NCI-H2107 treated with DMSO at 0.1 percent for 48 hours (cell line): ENCODE results near the gene KPNA6.

Source experiments
- DNase-seq: peaks from one replicate; lab custom pipeline; 2025; ENCODE audit not compliant: unreplicated experiment; lab: John Stamatoyannopoulos, UW

KPNA6 gene

DNA sequence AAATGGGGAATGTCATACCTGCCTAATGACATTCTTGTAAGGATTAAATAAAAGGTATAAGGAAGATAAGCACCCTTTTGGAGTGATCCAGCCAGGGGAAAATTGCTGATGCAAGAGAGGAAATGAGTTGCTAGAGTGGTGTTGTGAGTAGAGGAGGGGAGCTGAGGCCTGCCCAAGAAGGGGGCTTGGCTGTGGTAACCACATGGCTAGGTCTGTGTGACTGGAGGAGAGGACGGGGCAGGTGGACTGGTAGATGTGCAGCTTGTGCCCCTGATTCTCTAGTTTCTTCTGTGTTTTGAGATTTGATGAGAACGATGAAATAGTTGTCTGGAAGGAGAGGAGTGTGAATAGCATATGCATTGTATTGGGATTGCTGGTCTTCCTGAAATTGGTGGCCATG, 78.2 kb downstream of the KPNA6 start:
- no peak for DNase-seq

DNA sequence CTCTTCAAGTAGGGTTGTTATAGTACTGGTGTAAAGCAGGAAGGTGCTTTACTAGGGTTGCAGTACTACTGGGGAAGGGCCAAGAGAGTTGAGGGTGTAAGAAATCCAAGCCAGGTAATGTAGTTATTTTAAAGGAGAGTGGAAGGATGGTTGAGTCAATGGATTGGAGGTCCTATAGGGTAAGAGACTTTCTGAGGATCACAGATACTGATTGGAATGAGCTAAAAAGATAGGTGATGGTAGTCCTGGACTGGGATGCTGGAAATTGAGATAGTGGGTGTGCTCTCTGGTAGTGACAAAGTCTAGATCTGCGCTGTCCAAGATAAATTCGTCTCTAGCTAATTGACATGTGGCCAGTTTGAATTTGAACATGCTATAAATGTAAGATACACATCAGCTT, 78.6 kb downstream of the KPNA6 start:
- DNase-seq, result no peak

DNA sequence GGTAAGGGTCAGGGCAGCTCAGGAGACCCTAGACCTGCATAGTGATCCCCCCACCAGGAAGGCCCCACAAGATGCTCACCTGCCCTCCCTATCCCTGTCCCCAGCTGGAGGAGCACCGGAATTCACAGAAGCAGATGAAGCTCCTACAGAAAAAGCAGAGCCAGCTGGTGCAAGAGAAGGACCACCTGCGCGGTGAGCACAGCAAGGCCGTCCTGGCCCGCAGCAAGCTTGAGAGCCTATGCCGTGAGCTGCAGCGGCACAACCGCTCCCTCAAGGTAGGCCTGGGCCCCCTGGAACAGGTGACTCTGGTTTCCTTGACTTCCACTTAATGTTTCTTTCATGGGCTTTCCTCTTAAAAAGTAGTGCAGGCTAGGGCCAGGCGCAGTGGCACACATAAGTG, 80.0 kb downstream of the KPNA6 start:
- DNase-seq, result no peak

DNA sequence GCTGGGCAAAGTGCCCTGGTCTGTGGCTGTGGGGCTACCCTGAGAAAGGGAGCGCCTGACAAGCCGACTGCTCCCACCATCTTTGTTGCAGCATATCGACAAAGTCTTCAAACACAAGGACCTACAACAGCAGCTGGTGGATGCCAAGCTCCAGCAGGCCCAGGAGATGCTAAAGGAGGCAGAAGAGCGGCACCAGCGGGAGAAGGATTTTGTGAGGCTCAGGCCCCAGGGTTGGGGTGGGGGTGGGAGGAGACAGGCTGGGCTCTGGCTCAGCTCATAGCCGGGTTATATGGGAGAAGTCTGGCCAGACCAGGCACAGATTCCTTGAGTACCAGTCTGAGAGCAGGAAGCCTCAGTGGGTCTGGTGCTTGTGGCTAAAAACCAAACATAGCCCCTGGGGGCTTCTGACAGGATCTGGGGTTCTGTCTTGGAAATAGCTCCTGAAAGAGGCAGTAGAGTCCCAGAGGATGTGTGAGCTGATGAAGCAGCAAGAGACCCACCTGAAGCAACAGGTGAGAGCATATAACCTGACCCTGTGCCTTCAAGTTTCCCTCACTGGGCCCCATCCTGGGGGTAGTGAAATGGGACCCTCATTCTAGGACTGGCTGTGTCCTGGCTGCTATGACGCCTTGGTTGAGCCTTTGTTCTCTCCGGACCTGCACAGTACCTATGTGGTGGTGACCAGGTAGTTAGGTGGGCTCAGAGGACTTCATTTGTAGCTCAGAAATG, 84.5 kb downstream of the KPNA6 start:
- no peak for DNase-seq

DNA sequence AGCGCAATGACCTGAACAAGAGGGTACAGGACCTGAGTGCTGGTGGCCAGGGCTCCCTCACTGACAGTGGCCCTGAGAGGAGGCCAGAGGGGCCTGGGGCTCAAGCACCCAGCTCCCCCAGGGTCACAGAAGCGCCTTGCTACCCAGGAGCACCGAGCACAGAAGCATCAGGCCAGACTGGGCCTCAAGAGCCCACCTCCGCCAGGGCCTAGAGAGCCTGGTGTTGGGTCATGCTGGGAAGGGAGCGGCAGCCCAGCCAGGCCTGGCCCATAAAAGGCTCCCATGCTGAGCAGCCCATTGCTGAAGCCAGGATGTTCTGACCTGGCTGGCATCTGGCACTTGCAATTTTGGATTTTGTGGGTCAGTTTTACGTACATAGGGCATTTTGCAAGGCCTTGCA, 87.1 kb downstream of the KPNA6 start:
- no peak for DNase-seq

DNA sequence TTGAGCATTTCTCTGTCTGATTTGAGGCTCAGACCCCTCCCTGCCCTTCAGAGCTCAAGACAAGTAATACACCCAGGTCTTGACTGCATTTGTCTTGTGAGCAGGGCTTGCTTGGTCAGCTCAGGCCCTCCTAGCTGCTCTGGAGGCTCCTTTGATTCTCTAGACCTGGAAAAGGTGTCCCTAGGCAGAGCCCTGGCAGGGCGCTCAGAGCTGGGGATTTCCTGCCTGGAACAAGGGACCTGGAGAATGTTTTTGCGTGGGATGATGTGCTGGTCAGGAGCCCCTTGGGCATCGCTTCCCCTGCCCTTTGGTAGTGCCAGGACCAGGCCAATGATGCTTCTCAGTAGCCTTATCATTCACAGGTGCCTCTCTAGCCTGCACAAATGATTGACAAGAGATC, 87.7 kb downstream of the KPNA6 start:
- DNase-seq, result no peak

DNA sequence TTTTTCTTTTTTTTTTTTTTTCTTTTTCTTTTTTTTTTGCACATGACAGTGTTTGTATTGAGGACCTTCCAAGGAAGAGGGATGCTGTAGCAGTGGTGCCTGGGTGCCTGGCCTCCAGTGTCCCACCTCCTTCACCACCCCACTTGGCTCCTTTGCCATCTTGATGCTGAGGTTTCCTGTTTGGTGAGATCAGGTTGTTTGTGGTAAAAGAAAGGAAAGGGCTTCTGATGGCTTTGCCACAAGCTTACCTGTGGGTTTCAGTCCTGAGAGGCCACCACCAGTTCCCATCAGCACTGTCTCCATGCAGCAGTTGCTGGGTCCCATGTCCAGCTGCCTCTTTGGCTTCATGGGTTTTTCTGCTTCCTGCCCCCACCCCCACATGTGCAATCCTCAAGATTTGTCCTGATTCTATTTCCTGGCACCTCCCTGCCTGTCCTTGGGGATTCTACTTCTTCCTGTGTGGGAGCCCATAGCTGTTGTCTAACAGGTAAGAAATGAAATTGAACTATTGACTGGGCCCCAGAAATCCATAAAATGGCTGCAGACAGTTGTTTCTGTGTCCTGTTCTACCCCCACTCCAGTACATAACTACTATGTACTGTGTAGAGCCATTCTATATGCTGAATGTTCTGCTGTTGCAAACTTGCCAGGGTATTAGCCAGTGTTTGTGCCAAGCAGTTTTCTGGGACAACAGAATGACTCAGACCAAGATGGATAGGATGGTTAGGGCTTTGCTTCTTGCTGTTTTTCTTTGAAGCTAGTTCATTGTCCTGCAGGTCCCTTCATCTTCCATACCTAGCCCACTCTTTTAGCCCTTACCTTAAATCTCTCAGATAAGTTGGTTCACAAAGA, 88.3 kb downstream of the KPNA6 start:
- DNase-seq, result no peak

DNA sequence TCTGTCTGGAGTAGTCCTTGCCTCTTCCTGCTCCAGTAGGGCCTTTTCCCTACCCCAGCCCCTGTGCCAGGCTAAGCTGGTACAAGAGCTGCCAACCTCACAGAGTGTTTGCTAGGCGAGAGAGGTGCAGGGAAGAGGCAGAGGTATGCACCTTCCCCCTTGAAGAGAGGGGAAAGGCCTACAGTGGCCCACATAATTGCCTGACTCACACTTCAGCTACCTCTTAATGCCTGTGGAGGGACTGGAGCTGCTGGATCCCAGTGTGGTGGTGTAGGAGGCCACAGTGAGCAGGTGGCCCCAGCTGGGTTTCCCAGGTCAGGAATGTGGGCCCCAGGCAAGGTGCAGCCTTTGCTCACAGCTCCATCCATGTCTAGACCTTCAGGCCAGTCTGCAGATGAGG, 89.2 kb downstream of the KPNA6 start:
- no peak for DNase-seq

DNA sequence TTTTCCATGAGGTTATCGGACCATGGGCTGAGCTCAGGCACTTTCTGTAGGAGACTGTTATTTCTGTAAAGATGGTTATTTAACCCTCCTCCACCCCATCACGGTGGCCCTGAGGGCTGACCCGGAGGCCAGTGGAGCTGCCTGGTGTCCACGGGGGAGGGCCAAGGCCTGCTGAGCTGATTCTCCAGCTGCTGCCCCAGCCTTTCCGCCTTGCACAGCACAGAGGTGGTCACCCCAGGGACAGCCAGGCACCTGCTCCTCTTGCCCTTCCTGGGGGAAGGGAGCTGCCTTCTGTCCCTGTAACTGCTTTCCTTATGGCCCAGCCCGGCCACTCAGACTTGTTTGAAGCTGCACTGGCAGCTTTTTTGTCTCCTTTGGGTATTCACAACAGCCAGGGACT, 90.0 kb downstream of the KPNA6 start:
- DNase-seq, result no peak

DNA sequence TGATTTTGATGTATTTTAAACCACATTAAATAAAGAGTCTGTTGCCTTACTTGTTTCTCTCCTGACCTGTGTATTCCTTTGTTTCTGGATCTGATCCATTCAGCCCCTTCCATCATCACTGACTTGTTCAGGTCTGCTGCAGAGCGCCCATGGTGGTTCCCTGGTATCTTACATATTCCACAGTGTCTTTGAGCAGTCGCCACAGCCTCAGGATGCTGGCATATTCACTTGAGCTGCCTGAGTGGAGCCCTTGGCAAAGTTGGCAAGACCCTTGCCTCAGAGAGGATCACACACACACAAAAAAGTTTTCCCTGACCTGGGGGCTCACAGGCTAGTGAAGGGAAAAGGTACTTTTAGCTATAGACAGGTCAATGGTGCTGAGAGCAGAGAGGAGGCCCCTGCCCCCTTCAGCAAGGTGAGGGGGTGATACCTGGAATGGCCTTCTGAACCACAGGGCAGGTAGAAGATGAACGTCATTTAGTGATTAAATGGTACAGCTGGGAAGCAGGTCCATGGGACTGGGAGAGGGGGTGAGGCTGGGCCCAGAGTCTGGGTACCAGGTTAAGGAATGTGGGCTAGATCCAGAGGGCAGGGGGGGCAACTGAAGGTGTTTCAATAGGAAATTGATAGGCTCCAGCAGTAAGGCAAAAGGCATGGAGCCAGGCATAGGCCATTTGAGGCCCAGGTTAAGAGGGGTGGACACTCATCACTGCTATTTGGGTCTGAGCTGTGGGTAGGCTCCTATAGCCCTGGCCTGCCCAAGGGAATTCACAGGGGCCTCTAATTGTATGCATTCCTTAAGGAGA, 90.6 kb downstream of the KPNA6 start:
- no peak for DNase-seq

DNA sequence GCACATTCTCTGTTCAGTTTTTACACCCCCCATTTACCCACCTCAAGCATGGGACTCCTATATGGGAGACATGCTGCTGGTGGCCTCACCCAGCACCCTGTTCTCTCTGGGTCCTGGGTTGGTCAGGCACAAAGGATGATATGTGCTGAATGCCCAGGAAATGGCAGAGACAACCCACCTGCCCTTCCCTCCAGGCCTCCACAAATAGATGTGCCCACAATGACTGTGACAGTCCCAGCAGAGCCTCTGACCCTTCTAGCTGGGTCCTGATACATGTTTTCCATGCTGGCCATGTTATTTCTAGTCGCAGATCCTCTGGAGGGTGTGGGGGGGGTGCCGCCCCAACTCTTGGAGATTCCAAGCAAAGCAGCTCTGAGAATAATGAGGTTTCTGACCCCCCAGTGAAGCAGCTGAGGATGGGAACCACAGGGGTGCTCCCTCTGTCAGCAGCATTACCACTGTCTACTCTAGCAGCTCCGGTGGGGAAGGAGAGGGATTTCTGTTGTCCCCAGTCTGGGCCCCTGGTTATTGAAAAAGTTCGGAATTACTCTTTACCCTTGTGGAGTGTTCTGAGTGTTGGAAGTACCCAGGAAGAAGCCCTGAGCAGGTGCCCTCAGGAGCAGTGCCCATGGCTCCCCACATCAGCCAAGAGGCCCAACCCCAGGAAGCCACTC, 91.3 kb downstream of the KPNA6 start:
- peak; percentile 66 for DNase-seq

DNA sequence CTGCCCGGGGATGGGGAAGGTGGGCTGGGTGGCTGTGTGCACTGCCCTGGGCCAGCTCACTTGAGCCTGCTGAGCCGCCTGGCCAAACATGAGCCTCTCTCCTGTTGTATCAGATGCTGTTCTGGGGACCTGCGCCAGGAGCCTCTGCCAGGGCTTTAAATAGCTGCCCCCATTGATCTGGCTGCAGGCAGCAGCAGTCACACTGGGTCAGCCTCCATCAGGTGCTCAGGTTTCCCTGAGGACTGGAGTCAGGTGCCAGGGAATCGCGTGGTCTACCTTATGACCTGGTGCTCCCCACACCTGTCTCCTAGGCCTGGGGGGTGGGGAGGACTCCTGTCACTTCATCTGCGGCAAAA, 91.8 kb downstream of the KPNA6 start:
- peak; percentile 69 for DNase-seq

DNA sequence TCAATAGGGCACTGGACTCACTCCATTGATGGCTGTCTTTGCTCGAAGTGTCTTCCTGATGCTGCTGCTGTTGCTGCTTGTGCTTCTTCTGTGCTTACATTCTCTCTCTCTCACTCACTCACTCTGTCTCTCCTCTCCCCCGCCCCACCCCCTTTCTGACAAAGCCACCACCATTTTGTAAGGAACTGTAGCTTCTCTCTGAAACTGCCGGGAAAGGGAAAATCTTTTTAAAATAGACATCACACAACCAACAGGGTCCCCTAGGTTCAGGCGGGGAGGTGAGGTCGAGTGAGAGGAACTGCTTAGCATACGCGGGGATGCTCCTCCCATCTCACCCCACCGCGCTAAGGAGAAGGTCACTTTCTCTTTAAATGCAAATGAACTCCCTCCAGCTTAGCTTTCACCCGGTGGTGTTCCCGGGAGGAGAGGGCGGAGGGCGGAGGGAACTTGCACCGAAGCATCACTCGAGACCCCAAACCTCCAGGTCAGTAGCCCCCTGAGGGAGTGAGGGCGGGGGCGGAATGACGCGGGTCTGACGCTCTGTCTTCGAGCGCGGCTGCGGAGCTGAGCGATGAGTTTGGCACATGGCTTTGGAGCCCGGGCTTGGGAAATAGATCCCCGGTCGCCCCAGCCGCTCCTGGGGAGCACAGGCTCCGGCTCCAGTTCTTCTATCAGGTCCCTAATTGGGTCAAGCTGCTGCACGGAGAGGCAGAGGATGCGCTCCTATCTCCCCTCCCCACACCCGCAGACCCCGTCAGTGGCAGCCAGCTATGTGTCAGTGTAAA, 92.6 kb downstream of the KPNA6 start, which contains the start of gene CCDC28B:
CCDC28B (plus strand) TSS at position 370 of the 785 bp plus-strand sequence. CDS start 1,341 bp downstream, outside the sequence.
- DNase-seq, result peak; percentile 93

DNA sequence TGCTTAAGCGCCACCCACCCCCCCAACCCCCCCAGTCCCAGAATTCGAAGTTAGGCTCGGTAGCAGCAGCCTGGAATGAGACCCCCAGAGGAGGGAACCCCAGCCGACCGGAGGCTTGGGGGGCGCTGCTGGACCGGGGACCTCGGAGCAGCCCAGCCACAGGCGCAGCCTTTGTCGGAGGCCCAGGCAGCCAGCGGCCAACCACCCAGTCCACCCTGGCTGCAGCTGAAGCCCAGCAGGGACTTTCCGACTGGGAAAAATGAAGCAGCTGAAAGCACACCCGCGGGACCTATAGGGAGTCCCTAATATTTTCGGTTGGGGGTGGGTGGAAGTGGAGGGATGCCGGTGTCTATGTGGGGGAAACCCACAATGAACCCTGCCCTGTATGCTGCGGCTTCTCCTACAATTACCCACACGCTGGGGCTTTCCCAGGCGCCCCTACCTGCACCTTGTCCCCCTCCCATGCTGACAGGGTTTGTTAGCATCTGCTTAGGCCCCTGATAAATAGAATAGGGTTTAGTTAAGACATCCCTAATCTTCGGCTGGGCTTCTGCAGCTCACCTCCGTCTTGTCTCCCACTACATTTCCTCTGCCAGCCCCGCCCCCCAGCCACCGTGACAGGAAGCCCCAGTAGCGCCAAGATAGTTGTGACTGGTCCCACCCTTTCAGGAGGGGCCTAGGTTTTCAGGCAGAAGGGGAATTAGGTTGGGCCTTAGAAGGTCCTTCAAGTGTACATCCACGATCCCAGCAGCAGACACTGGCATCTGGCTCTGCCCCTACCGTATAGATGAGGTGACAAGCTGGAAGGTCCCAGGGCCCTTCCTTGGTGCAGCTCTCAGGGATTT, 93.4 kb downstream of the KPNA6 start:
- DNase-seq, result peak; percentile 22

DNA sequence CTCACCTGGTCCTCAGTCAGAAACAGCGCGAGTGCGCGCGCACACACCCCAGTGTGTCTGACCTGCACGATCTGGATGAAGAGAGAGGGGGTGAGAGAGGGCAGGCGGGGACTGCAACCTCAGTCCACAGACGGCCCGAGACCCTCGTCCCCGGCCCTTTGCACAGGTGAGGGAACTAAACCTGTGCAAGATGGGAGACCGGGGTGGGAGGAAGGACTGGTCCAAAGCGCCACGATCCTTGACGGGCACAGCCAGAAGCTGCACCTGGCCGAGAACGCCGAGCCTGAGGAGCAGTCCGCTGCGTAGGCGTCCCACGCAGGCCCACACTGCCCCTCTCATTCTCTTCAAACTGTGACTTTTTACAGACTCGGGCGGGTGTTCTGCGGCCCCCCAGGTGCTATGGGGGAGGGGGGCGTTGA, 97.1 kb downstream of the KPNA6 start:
- no peak for DNase-seq

DNA sequence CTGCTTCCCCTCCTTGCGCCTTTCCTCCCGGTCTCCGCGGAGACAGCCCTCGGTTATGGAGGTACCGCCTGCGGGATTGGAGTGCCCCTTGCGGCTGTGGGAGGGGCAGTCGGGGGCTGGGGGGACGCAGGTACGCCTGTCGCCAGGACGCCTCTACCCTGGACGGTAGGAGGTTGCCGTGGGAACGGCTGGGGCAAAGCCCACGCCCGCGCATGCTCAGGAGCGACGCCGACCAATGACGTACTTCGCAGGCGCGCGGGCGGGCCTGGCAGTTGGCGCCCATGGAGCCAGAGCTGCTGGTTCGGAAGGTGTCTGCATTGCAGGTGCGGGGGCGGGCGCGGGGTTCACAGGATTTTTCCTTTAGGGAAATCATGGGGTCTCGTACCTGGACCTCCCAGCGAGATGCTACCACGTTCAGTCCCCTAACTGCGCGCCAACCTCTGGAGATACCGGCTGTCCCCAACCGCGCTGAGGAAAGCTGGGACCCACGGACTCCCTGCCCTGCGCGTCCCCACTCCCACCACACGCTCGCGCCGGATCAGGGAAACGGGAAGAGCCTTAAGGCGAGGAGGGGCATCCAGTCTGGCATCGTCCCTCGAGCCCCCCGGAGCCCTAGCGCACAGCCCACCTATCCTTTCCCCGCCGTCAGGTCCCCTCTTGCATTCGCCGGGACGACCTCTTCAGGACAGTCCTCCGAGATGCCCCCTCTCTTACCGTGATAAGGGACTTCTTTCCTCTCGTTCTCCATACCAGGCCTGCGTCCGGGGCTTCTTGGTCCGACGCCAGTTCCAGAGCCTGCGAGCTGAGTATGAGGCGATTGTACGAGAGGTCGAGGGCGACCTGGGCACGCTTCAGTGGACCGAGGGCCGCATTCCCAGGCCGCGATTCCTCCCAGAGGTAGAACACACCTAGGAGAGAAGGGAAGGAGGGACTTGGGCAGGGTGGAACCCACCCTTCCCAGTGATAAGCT, 97.8 kb downstream of the KPNA6 start, which contains the start of gene IQCC:
IQCC (plus strand) TSS at position 271 of the 970 bp plus-strand sequence; CDS start at position 282, 11 bp downstream.
- peak; percentile 84 for DNase-seq

DNA sequence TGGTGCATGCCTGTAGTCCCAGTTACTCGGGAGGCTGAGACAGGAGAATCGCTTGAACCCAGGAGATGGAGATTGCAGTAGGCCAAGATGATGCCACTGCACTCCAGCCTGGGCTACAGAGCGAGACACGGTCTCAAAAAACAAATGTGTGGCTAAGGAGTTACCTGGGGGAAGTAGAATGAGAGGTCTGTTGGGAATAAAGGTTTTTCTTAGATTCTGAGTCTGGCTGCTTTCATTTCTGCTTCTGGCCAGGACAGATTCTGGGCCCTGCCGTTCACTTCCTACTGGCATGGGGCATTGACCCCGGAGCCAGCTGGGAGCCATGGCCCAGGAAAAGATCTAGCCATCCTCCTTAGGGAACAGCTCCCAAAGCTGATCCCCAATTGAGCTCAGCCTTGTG, 100.6 kb downstream of the KPNA6 start:
- no peak for DNase-seq

DNA sequence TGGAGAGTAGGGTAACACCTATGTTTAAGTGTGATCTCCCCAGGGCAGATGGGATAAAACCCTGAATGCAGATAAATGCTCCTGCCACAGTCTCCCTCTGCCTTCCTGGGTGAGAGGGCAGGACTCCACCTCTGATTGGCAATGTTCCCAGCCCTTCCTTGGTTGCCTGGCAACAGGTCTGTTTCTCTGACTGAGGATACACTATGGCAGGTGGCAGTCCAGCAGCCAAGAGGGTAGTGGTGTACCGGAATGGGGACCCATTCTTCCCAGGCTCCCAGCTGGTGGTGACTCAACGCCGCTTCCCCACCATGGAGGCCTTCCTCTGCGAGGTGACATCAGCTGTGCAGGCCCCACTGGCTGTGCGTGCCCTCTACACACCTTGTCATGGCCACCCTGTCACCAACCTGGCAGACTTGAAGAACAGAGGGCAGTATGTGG, 101.1 kb downstream of the KPNA6 start, which contains the start of gene DCDC2B:
DCDC2B (plus strand) TSS at position 199 of the 438 bp plus-strand sequence; CDS start at position 204, 5 bp downstream.
- DNase-seq, result peak; percentile 97
